Measurements from ENCODE around the gene TMEM91.

TMEM91 gene

GRCh38 chr19:41409288-41409687 lies 33.0 kb downstream of the TMEM91 start:
- DNase-seq (ENCODE audit: extremely low read depth in 1 of 2, low read depth in 1 of 2), result no peak

DNA sequence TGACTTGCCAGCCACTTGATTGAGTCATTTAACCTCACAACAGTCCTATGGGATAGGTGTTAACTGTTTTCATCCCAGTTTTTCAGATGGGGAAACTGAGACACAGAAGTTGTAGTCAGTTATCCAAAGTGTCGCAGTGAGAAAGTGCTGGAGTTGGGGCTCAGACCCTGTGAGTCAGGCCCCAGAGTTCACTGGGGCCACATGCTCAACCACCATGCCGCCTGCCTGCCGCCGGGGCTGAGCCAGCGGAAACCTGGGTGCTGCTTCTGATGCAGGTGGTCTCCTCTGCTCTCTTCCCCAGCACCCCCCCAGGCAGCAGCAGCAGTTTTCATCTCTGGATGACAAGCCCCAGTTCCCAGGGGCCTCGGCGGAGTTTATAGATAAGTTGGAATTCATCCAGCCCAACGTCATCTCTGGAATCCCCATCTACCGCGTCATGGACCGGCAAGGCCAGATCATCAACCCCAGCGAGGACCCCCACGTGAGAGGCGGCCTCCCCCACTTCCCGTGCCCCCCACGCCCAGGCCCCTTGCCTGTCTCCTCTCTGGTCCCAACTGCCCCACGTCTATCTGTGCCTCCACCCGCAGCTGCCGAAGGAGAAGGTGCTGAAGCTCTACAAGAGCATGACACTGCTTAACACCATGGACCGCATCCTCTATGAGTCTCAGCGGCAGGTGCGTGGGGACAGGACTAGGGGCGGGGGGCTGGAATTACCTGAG lies 34.2 kb downstream of the TMEM91 start:
- no peak for DNase-seq (ENCODE audit: extremely low read depth in 1 of 2, low read depth in 1 of 2)

DNA sequence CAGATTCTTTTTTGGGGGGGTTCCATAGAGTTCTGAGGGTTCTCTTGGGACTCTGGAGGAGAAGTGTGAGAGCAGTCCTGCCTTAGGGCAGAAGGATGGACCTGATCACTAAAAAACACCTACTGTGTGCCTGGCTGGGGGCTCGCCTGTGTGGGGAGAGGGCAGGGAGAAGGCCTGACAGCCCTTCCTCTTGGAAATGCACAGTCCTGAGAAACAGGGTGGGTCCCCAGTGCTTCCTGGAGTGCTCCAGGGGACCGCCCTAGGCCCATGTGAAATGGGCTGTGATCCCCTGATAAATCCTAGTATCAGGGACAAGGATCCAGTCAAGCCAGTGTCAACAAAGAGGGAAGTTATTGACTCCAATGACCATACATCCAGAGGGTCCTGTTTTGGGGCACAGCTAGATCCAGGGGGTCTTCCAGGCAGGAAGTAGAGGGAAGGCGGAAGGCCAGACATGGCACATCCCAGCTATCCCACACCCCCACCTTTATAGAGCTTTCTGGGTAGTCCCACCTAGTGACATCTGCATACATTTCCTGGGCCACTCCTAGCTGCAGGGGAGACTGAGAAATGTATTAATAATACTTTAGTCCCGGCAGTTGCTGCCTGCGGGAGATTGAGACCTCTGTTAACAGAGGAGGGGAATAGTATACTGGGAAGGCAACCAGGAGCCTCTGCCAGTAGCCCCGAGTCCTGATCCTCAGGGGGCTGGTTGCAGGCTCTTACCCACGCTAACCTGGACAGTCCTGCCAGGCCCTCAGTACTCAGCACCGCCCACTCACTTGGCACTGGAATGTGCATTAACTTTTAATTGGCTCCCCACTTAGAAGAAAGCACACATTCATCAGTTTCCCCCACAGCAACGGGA lies 35.0 kb downstream of the TMEM91 start:
- no peak for DNase-seq (ENCODE audit: extremely low read depth in 1 of 2, low read depth in 1 of 2)

DNA sequence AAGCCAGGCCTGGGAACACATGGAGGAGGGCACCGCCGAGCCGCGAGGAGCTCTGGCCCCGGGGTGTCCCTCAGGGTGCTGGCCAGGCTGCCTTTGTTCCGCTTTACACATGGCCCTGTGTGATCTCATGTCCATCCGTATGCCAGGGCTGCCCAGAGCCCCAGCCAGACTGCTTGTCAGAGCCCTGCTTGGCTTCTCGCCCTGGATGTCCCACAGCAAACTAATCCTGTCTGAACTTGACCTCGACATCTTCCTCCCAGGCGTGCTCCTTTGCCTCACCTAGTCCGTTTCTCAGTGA lies 35.6 kb downstream of the TMEM91 start:
- DNase-seq (ENCODE audit: extremely low read depth in 1 of 2, low read depth in 1 of 2), result no peak

GRCh38 chr19:41412953-41413352 lies 36.6 kb downstream of the TMEM91 start:
- DNase-seq (ENCODE audit: extremely low read depth in 1 of 2, low read depth in 1 of 2), result no peak

- no peak for DNase-seq (ENCODE audit: extremely low read depth in 1 of 2, low read depth in 1 of 2)
These were observed 37.6 kb downstream of the TMEM91 start for GRCh38 chr19:41413947-41414346.

DNA sequence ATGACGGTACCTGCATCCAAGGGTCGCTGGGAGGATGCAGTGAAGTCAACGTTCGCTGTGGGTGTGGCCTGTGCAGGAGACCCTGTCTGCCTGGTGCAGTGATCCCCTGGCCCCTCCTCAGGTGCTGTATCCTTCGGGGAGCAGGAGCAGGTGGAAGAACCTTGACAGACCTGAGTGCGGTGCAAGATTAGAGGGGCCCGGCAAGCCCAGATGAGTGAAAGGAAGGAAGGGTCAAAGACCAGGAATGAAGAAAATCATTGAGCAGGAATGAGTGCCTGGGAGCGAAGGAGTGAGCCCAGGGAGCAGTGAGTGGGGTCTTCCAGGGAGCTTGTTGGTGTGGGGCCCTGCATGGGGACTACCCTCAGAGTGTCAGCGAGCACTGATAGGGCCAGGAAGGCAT lies 38.1 kb downstream of the TMEM91 start:
- no peak for DNase-seq (ENCODE audit: extremely low read depth in 1 of 2, low read depth in 1 of 2)

DNA sequence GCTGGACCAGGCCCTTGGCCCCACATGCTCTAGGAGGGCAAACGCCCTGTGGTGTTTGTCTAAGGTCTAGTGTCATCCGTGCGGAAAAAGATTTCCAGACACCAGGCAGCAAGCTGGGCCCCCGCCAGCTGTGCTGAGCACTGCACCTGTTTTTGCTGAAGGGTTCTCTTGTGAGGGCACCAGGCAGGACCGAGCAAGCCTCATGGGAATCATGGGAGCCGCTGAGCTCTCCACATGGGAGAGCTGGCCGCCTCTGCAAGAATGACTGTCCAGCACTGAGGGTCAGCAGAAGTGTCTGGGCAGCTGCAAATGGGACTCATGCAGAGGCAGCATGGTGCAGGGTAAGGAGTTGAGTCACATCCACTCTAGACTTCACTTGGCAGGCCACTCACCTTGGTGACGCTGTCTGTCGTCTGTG lies 38.8 kb downstream of the TMEM91 start:
- no peak for DNase-seq (ENCODE audit: extremely low read depth in 1 of 2, low read depth in 1 of 2)

DNA sequence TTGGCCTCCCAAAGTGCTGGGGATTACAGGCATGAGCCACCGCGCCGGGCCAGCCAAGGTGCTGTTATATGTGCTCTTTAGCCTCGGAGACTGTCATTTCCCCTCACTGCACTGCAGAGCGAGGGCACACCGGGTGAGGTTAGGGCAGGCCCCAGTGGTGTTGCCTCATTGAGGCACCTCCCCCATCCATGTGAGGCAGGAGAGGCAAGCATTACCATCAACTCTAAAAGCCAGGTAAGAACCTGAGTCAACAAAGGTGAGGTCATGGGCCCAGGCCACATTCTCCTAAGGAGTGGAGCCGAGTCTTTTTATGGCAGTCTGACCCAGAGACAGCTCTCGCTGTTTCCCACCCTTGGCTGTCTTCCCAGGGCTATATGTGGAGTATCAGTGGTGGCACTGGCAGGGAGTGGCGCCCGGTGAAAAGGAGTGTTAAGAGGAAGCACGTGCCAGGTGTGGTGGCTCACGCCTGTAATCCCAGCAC lies 39.9 kb downstream of the TMEM91 start:
- DNase-seq (ENCODE audit: extremely low read depth in 1 of 2, low read depth in 1 of 2), result no peak

DNA sequence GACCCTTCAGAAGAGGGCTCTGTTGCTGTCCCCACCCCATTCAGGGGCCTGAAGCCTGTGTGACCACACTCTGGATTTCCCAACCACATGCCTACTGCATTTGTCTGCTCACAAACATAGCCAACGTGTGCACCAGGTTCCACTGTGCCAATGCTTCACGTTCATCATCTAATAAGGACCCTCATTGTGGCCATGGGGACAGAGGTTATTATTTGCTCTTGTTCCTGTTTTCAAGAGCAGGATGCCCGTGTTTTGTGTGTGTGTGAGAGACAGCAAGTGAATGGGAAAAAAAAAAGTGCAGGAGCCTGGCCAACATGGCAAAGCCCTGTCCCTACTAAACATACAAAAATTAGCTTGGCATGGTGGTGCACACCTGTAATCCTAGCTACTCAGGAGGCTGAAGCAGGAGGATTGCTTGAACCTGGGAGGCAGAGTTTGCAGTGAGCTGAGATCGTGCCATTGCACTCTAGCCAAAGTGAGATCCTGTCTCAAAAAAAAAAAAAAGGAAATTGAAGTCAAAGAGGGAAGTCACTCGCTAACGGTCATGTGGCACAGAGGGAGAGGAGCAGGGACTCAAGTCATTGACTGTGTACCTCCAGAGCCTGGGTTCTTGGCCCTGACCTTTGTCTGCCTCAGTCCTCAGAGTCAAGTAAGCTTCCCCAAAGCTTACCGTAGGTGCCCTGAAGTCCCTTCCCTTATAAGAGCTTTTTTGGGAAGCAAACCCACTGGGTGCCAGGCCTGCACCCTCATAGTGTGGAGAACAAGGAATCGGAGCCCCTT lies 44.0 kb downstream of the TMEM91 start:
- no peak for DNase-seq (ENCODE audit: extremely low read depth in 1 of 2, low read depth in 1 of 2)

- no peak for DNase-seq (ENCODE audit: extremely low read depth in 1 of 2, low read depth in 1 of 2)
These were observed 45.0 kb downstream of the TMEM91 start for GRCh38 chr19:41421314-41421713.

- DNase-seq (ENCODE audit: extremely low read depth in 1 of 2, low read depth in 1 of 2), result no peak
These were observed 45.6 kb downstream of the TMEM91 start for GRCh38 chr19:41421973-41422372.

- no peak for DNase-seq (ENCODE audit: extremely low read depth in 1 of 2, low read depth in 1 of 2)
These were observed 46.1 kb downstream of the TMEM91 start for GRCh38 chr19:41422456-41422855.

GRCh38 chr19:41422955-41423354 lies 46.6 kb downstream of the TMEM91 start:
- no peak for DNase-seq (ENCODE audit: extremely low read depth in 1 of 2, low read depth in 1 of 2)

DNA sequence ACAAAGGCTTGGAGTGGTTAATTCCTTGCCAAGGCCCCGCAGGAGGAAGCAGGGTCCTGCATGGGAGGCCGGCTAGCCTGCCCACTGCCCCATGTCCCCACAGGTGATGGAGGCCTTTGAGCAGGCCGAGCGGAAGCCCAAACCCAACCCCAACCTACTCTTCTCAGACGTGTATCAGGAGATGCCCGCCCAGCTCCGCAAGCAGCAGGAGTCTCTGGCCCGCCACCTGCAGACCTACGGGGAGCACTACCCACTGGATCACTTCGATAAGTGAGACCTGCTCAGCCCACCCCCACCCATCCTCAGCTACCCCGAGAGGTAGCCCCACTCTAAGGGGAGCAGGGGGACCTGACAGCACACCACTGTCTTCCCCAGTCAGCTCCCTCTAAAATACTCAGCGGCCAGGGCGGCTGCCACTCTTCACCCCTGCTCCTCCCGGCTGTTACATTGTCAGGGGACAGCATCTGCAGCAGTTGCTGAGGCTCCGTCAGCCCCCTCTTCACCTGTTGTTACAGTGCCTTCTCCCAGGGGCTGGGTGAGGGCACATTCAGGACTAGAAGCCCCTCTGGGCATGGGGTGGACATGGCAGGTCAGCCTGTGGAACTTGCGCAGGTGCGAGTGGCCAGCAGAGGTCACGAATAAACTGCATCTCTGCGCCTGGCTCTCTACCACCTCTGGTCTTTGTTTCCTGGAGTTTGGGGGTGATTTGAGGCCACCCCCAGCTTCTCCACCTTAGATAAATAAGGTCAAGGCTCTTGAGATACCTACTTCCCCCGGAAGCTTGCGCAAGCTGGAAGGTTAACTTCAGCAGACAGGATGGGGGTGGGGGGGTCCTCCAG lies 48.2 kb downstream of the TMEM91 start:
- DNase-seq (ENCODE audit: extremely low read depth in 1 of 2, low read depth in 1 of 2), result no peak

GRCh38 chr19:41425174-41426115 lies 49.1 kb downstream of the TMEM91 start:
- no peak for DNase-seq (ENCODE audit: extremely low read depth in 1 of 2, low read depth in 1 of 2)

DNA sequence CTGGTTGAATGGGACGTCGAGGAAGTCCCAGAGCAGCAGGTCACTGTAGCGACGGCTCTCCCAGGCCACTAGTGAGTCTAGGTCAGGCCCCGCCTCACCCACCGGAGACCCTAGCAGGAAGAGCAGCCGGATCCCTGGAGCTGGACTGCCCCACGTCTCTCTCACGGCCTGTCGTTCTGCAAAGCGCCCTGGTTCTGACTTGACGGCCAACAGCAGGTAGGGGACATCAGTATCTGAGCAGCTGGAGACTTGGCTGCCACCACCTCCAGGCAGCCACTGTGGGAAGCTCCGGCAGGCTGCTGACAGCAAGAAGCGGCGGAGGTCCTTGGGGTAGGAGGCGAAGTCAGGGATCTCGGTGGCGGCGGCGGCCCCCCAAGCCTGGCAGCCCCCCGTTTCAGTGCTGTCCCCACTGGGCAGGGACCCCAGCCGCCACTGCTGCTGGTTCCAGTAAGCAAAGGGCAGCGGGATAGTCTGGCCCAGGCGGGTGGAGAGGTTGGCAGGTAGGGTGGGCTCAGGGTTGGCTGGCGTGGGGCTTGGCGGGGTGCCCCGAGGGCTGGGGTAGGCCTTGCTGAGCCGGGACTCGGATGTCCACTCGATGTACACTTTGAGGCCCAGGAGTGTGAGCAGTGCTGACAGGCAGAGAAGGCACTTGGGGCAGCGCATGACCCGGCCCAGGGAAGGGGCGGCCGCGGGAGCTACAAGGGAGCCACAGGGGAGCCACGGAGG lies 49.9 kb downstream of the TMEM91 start:
- no peak for DNase-seq (ENCODE audit: extremely low read depth in 1 of 2, low read depth in 1 of 2)

GRCh38 chr19:41426952-41427646 lies 50.8 kb downstream of the TMEM91 start, which contains the start of gene B3GNT8:
TSS of gene B3GNT8 (minus strand) at chr19:41427374. CDS start at chr19:41426778, 596 bp downstream.
- DNase-seq (ENCODE audit: extremely low read depth in 1 of 2, low read depth in 1 of 2), result peak; percentile 21 to 39

Data from stimulated activated CD8-positive, alpha-beta memory T cell treated with anti-CD3 and anti-CD28 coated beads, Interleukin-7, amount 100 ng/mL, for 48 hours (primary cell).